MCF 10A (cell line): ENCODE measurements around the gene ARHGDIA. TPM values are rescaled to one million over a fixed set of nuclear protein-coding genes. Genes with fewer than 3 reads are reported as not detected.
A peak's percentile ranks its signal among the peaks of the same experiment; 100 is the strongest.

Experiments used
- BruUV-seq: library from RNA; stranded (reverse); fragments of 400-500 nt; replicated peaks from 2 replicates; lab custom pipeline; 2021; lab: Mats Ljungman, UMichigan
- CTCF ChIA-PET: fragments of 300-600 bp; sonication (Branson Sonifier 250); formaldehyde crosslinking; extraction: SDS; loops from one replicate; lab custom pipeline; 2021; ENCODE audit warnings: antibody characterized with exemption, inconsistent platforms; lab: Yijun Ruan, JAX
- POLR2A ChIA-PET: fragments of 300-600, 350-650 bp; sonication (Branson Sonifier 250); formaldehyde crosslinking; extraction: SDS; loops from one replicate; lab custom pipeline; 2020; ENCODE audit warnings: antibody characterized with exemption, inconsistent platforms; lab: Yijun Ruan, JAX
- DNase-seq: peaks from one replicate; pipeline ENCODE4 v3.0.0-alpha.2; 2018; ENCODE audit not compliant: unreplicated experiment
- H3K27ac Mint-ChIP-seq: one replicate; pipeline ENCODE4 v1.8.0; 2022; ENCODE audit warnings: mild to moderate bottlenecking, low read depth, mixed read lengths; ENCODE audit not compliant: unreplicated experiment
- H3K27me3 Mint-ChIP-seq: one replicate; pipeline ENCODE4 v1.8.0; 2022; ENCODE audit warnings: mixed read lengths; ENCODE audit not compliant: insufficient read depth, unreplicated experiment
- H3K36me3 Mint-ChIP-seq: one replicate; pipeline ENCODE4 v1.8.0; 2022; ENCODE audit warnings: mild to moderate bottlenecking, moderate library complexity, mixed read lengths; ENCODE audit not compliant: insufficient read depth, unreplicated experiment
- H3K4me1 Mint-ChIP-seq: one replicate; pipeline ENCODE4 v1.8.0; 2022; ENCODE audit warnings: mixed read lengths; ENCODE audit not compliant: insufficient read depth, unreplicated experiment
- H3K4me3 Mint-ChIP-seq: one replicate; pipeline ENCODE4 v1.8.0; 2022; ENCODE audit warnings: mild to moderate bottlenecking, moderate library complexity, mixed read lengths; ENCODE audit not compliant: unreplicated experiment
- H3K9me3 Mint-ChIP-seq: one replicate; pipeline ENCODE4 v1.8.0; 2022; ENCODE audit warnings: mixed read lengths; ENCODE audit not compliant: unreplicated experiment
- intact Hi-C: fragments of 100-400 bp; cut with micrococcal nuclease; formaldehyde crosslinking; loops from 2 replicates; pipeline ENCODE4 v1.14.1; 2022
- total RNA-seq: library from RNA; stranded (reverse); gene quantifications from 2 replicates; pipeline ENCODE4 v1.2.3, GENCODE V29; 2022
- TF ChIP-seq, protein P1 (sequence below): fragments of 200-600 bp; IDR thresholded peaks from one replicate; pipeline ENCODE4 v1.8.0; 2022; ENCODE audit warnings: antibody characterized with exemption, mild to moderate bottlenecking; ENCODE audit not compliant: unreplicated experiment

The ARHGDIA gene
- total RNA-seq, 1 experiment from 2014 or later, result 271 TPM

DNA sequence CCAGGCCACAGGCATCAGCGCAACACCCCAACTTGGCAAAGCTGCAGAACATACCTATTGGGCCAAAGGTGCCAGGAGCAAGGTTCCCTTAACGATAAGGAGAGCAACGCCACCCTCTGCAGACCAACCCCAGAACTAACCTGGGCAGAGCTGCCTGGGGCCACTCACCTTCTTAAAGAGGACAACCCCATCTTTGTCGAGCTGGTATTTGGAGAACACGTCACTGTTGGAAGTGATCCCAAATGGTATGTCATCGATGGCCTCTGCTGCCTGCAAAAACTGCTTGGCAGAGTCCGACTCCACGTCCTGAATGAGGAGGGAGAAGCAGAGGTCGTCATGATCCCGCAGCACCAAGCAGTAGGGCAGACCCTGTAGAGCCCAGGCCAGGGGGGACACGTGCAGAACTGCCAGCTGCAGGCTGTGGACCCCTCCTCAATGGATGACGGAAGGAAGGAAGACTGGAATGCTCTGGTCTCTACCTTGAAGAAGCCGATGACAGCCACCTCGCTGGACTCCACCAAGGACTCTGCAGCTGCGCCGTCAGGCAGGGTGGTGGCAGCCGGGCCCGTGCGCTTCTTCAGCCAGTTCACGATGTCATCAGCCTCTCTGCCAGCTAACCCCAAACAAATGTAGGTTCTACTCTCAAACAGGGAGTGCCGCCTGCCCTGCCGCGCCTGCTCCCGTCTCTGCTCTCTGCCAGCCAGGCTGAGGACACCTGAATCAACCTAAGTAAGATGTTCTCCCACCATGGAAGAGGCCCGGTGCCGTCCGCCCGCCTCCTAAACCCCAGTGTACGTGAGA, 16.0 kb downstream of the ARHGDIA start:
- no peaks in the 10 kb centered on the region for H3K27me3 Mint-ChIP-seq
- TF ChIP-seq, protein P1, sequence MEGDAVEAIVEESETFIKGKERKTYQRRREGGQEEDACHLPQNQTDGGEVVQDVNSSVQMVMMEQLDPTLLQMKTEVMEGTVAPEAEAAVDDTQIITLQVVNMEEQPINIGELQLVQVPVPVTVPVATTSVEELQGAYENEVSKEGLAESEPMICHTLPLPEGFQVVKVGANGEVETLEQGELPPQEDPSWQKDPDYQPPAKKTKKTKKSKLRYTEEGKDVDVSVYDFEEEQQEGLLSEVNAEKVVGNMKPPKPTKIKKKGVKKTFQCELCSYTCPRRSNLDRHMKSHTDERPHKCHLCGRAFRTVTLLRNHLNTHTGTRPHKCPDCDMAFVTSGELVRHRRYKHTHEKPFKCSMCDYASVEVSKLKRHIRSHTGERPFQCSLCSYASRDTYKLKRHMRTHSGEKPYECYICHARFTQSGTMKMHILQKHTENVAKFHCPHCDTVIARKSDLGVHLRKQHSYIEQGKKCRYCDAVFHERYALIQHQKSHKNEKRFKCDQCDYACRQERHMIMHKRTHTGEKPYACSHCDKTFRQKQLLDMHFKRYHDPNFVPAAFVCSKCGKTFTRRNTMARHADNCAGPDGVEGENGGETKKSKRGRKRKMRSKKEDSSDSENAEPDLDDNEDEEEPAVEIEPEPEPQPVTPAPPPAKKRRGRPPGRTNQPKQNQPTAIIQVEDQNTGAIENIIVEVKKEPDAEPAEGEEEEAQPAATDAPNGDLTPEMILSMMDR, result peak; percentile 11
- ChIA-PET POLR2A (interaction anchor here (0.7 to 2.4 kb wide), 8 partner anchors 11 to 631 kb away, joined by 3 to 9 read pairs (median 4); partner anchors contain the start of genes MCRIP1 and SLC25A10), CTCF (interaction anchor here (0.8 to 1.3 kb wide), 3 partner anchors 12 to 120 kb away, joined by 3 to 5 read pairs (median 3); no protein-coding TSS in a partner anchor)
- BruUV-seq, result no TSS peak
- intact Hi-C loops, result no loop called here
- peaks cover 23% of the 10 kb centered on the region for H3K4me1 Mint-ChIP-seq
- peak overlapping the region; percentile 70 for H3K27ac Mint-ChIP-seq
- DNase-seq, result peak; percentile 30
- no peaks in the 10 kb centered on the region for H3K9me3 Mint-ChIP-seq
- no peak overlapping the region for H3K4me3 Mint-ChIP-seq
- H3K36me3 Mint-ChIP-seq, result peaks cover 97% of the 10 kb centered on the region

DNA sequence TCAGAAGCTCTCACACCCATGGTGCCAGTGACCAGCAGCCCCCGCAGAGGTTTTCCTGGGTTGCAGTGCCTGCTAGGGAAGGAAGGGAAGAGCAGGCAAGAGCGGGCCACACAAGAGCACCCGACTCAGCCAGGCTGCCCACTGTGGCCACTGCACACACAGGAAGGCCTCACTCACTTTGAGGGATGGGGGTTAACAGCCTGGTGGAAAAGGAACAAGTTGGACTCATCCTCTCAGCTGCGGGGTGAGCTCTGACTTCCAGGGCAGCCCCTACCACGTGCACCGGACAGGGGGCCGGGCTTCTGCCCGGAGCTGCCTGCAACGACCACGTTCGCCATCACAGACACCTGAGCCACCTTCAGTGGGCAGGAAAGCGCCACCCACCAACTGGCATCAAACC, 18.9 kb downstream of the ARHGDIA start:
- ChIA-PET CTCF (interaction anchor here (1.0 kb wide), 1 partner anchor 163 kb away, joined by 3 read pairs; no protein-coding TSS in a partner anchor), POLR2A (interaction anchor here (2.2 kb wide), 1 partner anchor 9 kb away, joined by 6 read pairs; no protein-coding TSS in a partner anchor)
- intact Hi-C loops, result no loop called here
- BruUV-seq, result no TSS peak
- DNase-seq, result no peak
- Mint-ChIP-seq H3K36me3 (peaks cover 99% of the 10 kb centered on the region), H3K9me3 (no peaks in the 10 kb centered on the region), H3K27ac (no peak overlapping the region), H3K27me3 (no peaks in the 10 kb centered on the region), H3K4me3 (no peak overlapping the region), H3K4me1 (peaks cover 8% of the 10 kb centered on the region)
- TF ChIP-seq, protein P1, result no peak

DNA sequence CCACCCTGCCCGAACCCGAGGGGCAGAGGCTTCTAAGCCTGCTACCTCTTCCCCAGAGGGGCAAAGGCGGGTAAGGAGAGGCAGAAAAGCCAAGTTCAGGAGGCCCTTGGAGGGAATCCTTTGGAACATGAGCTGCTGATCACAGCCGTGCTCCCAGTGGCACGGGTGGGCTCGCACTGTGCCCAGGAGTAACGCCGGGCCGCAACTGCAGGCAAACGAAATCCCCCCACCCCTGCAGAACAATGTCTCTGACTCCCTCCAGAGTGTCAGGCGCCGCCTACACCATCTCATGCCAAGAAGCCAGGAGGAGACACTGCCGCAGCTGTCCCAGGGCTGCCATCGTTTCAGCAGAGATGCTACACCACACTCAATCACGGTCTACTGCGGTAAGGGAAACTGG, 19.7 kb downstream of the ARHGDIA start:
- intact Hi-C loops, result no loop called here
- ChIA-PET CTCF (no interaction called here), POLR2A (interaction anchor here (0.9 to 2.2 kb wide), 2 partner anchors 9 to 18 kb away, joined by 3 to 6 read pairs; no protein-coding TSS in a partner anchor)
- TF ChIP-seq, protein P1, result no peak
- peaks cover 99% of the 10 kb centered on the region for H3K36me3 Mint-ChIP-seq
- DNase-seq, result no peak
- no peak overlapping the region for H3K27ac Mint-ChIP-seq
- peaks cover 8% of the 10 kb centered on the region for H3K4me1 Mint-ChIP-seq
- no peaks in the 10 kb centered on the region for H3K27me3 Mint-ChIP-seq
- no peak overlapping the region for H3K4me3 Mint-ChIP-seq
- BruUV-seq, result no TSS peak
- H3K9me3 Mint-ChIP-seq, result no peaks in the 10 kb centered on the region

DNA sequence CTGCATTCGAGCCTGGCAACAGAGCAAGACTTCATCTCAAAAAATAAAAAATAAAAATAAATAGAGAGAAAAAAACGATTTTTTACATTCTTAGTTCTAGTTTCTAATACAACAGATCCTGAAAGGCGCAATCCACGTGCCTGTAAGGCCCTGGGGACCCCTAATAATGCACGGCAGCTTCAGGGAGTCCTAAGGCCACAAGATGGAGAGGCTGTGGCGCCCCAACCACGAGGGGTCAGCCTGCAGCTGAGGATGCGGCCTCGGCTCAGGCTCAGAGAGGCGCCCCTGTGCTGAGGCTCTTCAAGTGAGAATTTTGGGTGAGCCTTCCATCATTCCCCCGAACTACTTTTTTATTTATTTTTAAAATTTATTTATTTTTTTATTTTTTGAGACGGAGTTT, 21.7 kb downstream of the ARHGDIA start:
- CTCF ChIA-PET, result no interaction called here
- TF ChIP-seq, protein P1, result no peak
- H3K9me3 Mint-ChIP-seq, result no peaks in the 10 kb centered on the region

More for the DNA sequence above, 21.7 kb downstream of the ARHGDIA start:
- intact Hi-C loops, result no loop called here
- POLR2A ChIA-PET, result interaction anchor here (1.1 kb wide), 1 partner anchor 128 kb away, joined by 3 read pairs; no protein-coding TSS in a partner anchor
- Mint-ChIP-seq H3K4me1 (no peaks in the 10 kb centered on the region), H3K27ac (no peak overlapping the region), H3K27me3 (no peaks in the 10 kb centered on the region), H3K4me3 (no peak overlapping the region), H3K36me3 (peaks cover 98% of the 10 kb centered on the region)
- no TSS peak for BruUV-seq
- DNase-seq, result no peak
